ENCODE measurements around the gene PTPRE.

PTPRE gene

GRCh38 chr10:128009372-128010126 lies 102.6 kb downstream of the PTPRE start:
- DNase-seq = peak; percentile 73
- no peaks in the 10 kb centered on the region for H3K36me3 ChIP-seq (replicated peaks)
- H3K27me3 ChIP-seq (replicated peaks) = no peaks in the 10 kb centered on the region
- in situ Hi-C loops (cut with HindIII; ENCODE audit: low pct_ligation_motif_present, low sequenced_read_pairs) = loop anchor here (10.0 kb wide), 1 partner anchor 105 kb away; the partner anchor contains the start of gene PTPRE
- H3K27ac ChIP-seq = peak overlapping the region; percentile 38
- no peak overlapping the region for H3K4me3 ChIP-seq (ENCODE audit: low read depth, low read length)
- TF ChIP-seq CTCF (IDR thresholded peaks at IDR 0.05; ENCODE audit: low read depth, low read length, missing control alignments) = no peak

- H3K27ac ChIP-seq = no peak overlapping the region
- TF ChIP-seq CTCF (IDR thresholded peaks at IDR 0.05; ENCODE audit: low read depth, low read length, missing control alignments) = peak; percentile 98
- H3K27me3 ChIP-seq (replicated peaks) = no peaks in the 10 kb centered on the region
- no peaks in the 10 kb centered on the region for H3K36me3 ChIP-seq (replicated peaks)
- H3K4me3 ChIP-seq (ENCODE audit: low read depth, low read length) = no peak overlapping the region
- in situ Hi-C loops (cut with HindIII; ENCODE audit: low pct_ligation_motif_present, low sequenced_read_pairs) = loop anchor here (10.0 kb wide), 1 partner anchor 107 kb away; the partner anchor contains the start of gene PTPRE
- DNase-seq = peak; percentile 57
These were observed 104.4 kb downstream of the PTPRE start for GRCh38 chr10:128011059-128011979.

- no peak for TF ChIP-seq CTCF (IDR thresholded peaks at IDR 0.05; ENCODE audit: low read depth, low read length, missing control alignments)
- in situ Hi-C loops (cut with HindIII; ENCODE audit: low pct_ligation_motif_present, low sequenced_read_pairs) = loop anchor here (10.0 kb wide), 1 partner anchor 109 kb away; the partner anchor contains the start of gene PTPRE
- H3K27me3 ChIP-seq (replicated peaks) = no peaks in the 10 kb centered on the region
- no peaks in the 10 kb centered on the region for H3K36me3 ChIP-seq (replicated peaks)
- H3K4me3 ChIP-seq (ENCODE audit: low read depth, low read length) = no peak overlapping the region
- DNase-seq = no peak
- no peak overlapping the region for H3K27ac ChIP-seq
These were observed 106.7 kb downstream of the PTPRE start for GRCh38 chr10:128013626-128014025.

- in situ Hi-C loops (cut with HindIII; ENCODE audit: low pct_ligation_motif_present, low sequenced_read_pairs) = loop anchor here (10.0 kb wide), 1 partner anchor 109 kb away; the partner anchor contains the start of gene PTPRE
- no peaks in the 10 kb centered on the region for H3K27me3 ChIP-seq (replicated peaks)
- no peak overlapping the region for H3K27ac ChIP-seq
- no peaks in the 10 kb centered on the region for H3K36me3 ChIP-seq (replicated peaks)
- no peak overlapping the region for H3K4me3 ChIP-seq (ENCODE audit: low read depth, low read length)
- no peak for TF ChIP-seq CTCF (IDR thresholded peaks at IDR 0.05; ENCODE audit: low read depth, low read length, missing control alignments)
- DNase-seq = no peak
These were observed 107.3 kb downstream of the PTPRE start for GRCh38 chr10:128014236-128014635.

- no peak for TF ChIP-seq CTCF (IDR thresholded peaks at IDR 0.05; ENCODE audit: low read depth, low read length, missing control alignments)
- no peak overlapping the region for H3K27ac ChIP-seq
- no peak for DNase-seq
- no peaks in the 10 kb centered on the region for H3K36me3 ChIP-seq (replicated peaks)
- no peaks in the 10 kb centered on the region for H3K27me3 ChIP-seq (replicated peaks)
- no peak overlapping the region for H3K4me3 ChIP-seq (ENCODE audit: low read depth, low read length)
- in situ Hi-C loops (cut with HindIII; ENCODE audit: low pct_ligation_motif_present, low sequenced_read_pairs) = loop anchor here (10.0 kb wide), 1 partner anchor 112 kb away; the partner anchor contains the start of gene PTPRE
These were observed 109.6 kb downstream of the PTPRE start for GRCh38 chr10:128016423-128017060.

Measured in brain microvascular endothelial cell (primary cell).